NCI-H187 (cell line): Measurements from ENCODE around the gene CNTFR.

Experiments
- DNase-seq, 2 experiments: peaks; one replicate each; lab custom pipeline; 2025; lab: John Stamatoyannopoulos, UW

Gene CNTFR

DNA sequence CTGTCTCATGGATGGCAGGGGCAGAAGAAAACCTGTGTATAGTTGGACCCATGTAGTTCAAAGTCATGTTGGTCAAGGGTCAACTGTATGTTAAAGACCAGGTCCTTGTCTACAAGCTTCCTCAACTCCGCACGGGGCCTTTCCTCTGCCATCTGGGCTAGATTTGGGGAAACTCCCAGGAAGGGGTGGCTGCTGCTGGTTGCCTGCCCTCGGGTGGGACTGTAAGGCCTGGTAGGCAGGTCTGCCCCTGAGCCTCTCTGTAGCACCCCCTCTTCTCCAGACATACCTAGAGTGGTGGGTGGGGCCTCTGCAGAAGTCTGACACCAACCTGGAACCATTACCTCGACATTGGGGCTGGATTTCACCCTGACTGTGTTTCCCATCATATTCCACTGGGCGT, 82.0 kb downstream of the CNTFR start:
- no peak for DNase-seq

DNA sequence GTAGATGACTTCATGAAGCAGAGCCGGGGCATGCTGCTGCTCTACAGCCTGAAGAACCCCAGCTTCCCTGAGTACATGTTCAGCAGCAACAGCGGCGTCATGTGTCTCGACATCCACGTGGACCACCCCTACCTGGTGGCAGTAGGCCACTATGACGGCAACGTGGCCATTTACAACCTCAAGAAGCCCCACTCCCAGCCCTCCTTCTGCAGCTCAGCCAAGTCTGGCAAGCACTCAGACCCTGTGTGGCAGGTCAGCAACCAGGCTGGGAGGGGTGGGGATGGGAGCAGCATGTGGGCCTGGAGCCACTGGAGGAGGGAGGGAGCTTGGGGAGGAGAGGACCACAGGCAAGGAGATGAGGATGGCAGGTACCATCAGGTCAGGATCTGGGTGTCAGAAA, 82.9 kb downstream of the CNTFR start:
- no peak for DNase-seq

DNA sequence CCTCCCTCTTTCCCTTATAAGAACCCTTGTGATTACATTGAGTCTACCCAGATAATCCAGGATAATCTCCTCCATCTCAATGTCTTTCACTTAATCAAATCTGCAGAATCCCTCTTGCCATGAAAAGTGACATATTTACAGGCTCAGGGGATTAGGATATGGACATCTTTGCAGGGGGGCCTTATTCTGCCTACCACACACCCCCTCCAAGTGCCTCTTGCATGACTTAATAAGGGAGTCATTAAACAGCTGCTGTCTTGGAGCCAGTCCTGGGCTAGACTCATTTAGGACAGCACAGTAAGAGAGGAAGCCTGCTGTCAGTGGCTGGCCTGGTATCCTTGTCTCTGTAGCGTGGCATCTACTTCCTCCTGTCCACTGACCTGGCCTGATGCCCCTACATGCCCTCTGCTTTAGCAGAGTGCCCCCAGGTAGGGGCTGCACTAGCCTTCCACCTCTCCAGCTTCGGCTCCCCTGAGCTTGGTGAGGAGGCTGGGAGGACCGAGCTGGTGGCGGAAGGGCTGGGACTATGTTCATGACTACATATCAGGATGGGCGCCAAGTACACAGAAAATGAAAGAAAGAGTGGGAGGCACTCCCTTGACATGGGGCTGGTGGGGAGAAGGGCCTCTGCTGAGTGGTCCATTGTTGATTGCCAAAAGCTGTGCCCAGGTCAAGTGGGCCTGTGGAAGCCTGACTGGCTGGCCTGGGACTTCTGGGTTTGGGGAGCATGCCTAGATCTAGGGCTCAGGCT, 84.0 kb downstream of the CNTFR start:
- no peak for DNase-seq

DNA sequence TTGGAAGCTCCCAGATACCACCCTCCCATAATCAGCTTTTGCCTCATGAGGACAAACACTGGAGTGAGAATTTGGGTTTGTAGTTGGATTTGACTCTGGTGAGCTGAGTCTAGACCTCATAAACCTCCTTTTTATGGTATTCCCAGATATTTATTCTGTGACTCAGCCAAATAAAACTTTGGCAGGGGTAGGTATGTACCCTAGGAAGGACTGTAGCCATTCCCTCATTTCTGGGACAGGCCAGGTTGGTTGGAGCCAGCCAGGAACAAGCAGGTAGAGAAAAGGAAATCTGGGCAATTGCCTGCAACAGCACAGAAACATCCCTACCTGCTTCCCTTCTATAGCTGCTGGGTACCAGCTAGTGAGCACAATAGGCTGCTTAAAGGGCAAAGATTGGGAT, 86.1 kb downstream of the CNTFR start:
- no peak for DNase-seq

DNA sequence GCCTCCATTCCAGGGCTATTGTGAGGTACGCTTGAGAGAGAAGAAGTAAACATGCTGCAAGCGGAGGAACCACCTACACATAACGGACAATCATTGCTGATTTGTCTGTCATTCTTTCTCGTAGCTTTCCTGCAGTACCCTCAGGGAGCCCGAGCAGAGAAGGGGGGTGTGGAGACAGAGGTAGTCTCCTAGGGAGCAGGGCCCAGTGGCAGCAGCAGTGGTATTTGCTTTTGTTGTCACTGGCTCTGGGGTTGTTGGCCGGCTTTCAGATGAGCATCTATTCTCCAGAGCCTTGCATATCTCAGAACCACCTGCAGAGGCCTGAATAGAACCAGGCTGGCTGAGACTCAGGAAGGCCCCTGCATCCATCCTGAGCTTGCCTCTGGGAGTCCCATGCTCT, 86.6 kb downstream of the CNTFR start:
- DNase-seq, result no peak

DNA sequence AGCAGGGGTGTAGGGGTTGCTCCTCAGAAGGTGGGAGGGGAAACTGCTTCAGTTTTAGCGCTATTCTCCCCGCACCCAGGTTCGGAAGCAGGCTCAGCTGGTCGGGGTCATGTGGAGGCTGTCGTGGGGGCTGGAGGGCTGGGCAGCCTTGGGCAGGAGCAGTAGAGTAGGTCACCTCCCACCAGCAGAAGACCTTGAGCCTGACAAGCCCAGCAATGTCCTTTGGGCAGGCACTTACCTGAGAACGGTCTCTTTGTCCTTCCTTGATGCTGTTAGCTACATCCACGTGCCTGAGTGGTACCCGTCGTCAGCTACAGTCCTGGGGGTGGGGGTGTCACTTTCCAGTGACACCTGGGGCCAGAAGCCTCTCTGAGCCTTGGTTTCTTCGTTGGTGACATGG, 87.1 kb downstream of the CNTFR start:
- no peak for DNase-seq

DNA sequence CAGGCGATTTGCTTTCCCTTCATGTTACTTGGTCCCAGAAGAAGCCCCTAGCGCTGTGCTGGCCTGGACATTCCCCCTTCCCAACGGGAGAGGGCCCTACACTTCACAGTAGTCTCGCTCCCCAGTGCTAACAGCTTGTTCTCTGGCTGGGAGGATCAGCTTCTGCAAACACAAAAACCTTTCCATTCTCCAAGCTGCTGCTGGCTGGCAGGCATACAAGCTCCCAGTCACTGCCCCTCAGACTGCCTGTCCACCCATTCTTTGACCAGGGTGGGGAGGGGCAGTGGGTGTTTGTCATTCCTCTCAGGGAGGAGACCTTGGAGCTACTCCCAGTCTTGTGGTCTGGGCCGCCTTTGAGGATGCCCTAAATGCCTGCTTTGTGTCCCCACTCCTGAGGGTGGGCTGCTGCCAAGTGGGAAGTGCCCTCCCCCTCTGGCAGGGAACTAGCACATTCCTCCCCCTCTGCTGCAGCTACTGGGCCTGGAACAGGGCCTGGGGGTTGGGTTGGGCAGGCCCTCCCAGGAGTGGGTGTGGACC, 87.6 kb downstream of the CNTFR start:
- no peak for DNase-seq
